ENCODE results near the gene DSCAML1. TPM values are rescaled to one million over a fixed set of nuclear protein-coding genes. Genes with fewer than 3 reads are reported as not detected.
A peak's percentile ranks its signal among the peaks of the same experiment; 100 is the strongest.

The DSCAML1 gene
- total RNA-seq, result 10 to 100 TPM in 1 of 4 donors, 1 to 10 TPM in 2, under 1 TPM in 1; 0.29 to 29.1 (median 3.4) TPM

DNA sequence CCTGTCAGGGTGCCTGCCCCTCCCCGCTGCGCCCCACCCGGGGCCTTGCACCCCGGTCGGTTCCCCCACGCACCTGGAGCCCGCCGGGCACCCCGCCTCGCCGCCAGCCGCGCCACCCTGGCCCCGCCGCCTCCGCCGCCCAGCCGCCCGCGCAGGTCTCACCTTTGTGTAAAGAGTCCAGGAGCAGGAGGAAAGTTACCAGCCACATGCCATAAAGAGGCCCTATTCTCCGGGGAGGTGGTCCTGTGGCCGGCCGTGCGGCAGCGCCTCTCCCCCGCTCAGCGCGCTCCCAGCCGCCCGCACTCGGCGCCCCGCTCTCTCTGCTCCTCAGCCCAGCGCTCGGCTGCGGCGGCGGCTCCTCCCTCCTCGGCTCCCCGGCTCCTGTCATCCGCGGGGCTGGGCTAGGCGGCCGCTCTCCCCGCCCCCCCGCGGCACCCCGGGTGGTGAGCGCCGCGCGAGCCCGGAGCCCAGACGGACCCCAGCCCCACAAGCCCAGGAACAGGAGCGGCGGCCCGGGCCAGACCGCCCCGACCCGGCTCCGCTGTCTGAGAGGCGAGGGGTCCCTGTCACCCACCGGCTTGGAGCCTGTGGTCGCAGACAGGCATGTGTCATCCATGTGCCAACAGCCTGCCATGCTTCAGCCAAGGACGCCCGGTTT lies at the start of gene DSCAML1:
DSCAML1 (minus strand) TSS at position 345 of the 658 bp plus-strand sequence; CDS start at position 208, 137 bp downstream.
- intact Hi-C loops (cut with DNase I; ENCODE audit: low total_unique reads), result no loop called here
- H3K4me1 ChIP-seq, result peaks cover 0 to 16% of the 10 kb centered on the region in 2 donors

GRCh38 chr11:117843666-117844484 lies 46.9 kb upstream of the DSCAML1 start:
- peak overlapping the region in 1 of 2 donors; percentile 12 for H3K27ac ChIP-seq
- no peak for TF ChIP-seq POLR2A (IDR thresholded peaks at IDR 0.05)
- TF ChIP-seq, protein P1, sequence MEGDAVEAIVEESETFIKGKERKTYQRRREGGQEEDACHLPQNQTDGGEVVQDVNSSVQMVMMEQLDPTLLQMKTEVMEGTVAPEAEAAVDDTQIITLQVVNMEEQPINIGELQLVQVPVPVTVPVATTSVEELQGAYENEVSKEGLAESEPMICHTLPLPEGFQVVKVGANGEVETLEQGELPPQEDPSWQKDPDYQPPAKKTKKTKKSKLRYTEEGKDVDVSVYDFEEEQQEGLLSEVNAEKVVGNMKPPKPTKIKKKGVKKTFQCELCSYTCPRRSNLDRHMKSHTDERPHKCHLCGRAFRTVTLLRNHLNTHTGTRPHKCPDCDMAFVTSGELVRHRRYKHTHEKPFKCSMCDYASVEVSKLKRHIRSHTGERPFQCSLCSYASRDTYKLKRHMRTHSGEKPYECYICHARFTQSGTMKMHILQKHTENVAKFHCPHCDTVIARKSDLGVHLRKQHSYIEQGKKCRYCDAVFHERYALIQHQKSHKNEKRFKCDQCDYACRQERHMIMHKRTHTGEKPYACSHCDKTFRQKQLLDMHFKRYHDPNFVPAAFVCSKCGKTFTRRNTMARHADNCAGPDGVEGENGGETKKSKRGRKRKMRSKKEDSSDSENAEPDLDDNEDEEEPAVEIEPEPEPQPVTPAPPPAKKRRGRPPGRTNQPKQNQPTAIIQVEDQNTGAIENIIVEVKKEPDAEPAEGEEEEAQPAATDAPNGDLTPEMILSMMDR (IDR thresholded peaks at IDR 0.05), result peak; percentile 98 to 100 (median 99)
- peak; percentile 85 to 86 for DNase-seq
- H3K4me1 ChIP-seq, result no peaks in the 10 kb centered on the region
- no peaks in the 10 kb centered on the region for H3K9me3 ChIP-seq
- H3K4me3 ChIP-seq, result no peak overlapping the region
- H3K27me3 ChIP-seq, result no peaks in the 10 kb centered on the region
- intact Hi-C loops (cut with DNase I; ENCODE audit: low total_unique reads), result loop anchor here (2.0 kb wide), 1 partner anchor 103 kb away; no protein-coding TSS in a partner anchor
- H3K36me3 ChIP-seq, result no peaks in the 10 kb centered on the region

More for the DNA sequence above, at the start of gene DSCAML1:
- Histone ChIP-seq H3K4me3 (peak within 1 kb of the TSS; percentile 4 to 5), H3K27ac (no peak within 1 kb of the TSS), H3K36me3 (no peaks in the 10 kb centered on the region), H3K27me3 (peaks cover 0 to 13% of the 10 kb centered on the region in 2 donors), H3K9me3 (no peaks in the 10 kb centered on the region)
- peak in 1 of 2 donors; percentile 35 for DNase-seq
- TF ChIP-seq, protein P1 (IDR thresholded peaks at IDR 0.05), result no peak

GRCh38 chr11:117842131-117842941 lies 45.3 kb upstream of the DSCAML1 start:
- Histone ChIP-seq H3K4me3 (no peak overlapping the region), H3K4me1 (no peaks in the 10 kb centered on the region), H3K27me3 (no peaks in the 10 kb centered on the region), H3K36me3 (no peaks in the 10 kb centered on the region), H3K9me3 (no peaks in the 10 kb centered on the region), H3K27ac (no peak overlapping the region)
- TF ChIP-seq POLR2A (IDR thresholded peaks at IDR 0.05), result no peak
- TF ChIP-seq, protein P1 (IDR thresholded peaks at IDR 0.05), result no peak
- DNase-seq, result peak; percentile 13 to 16
- intact Hi-C loops (cut with DNase I; ENCODE audit: low total_unique reads), result loop anchor here (2.0 kb wide), 1 partner anchor 104 kb away; no protein-coding TSS in a partner anchor

- H3K27ac ChIP-seq, result no peak overlapping the region
- intact Hi-C loops (cut with DNase I; ENCODE audit: low total_unique reads), result loop anchor here (2.0 kb wide), 1 partner anchor 105 kb away; no protein-coding TSS in a partner anchor
- no peaks in the 10 kb centered on the region for H3K36me3 ChIP-seq
- TF ChIP-seq, protein P1 (IDR thresholded peaks at IDR 0.05), result no peak
- no peak for TF ChIP-seq POLR2A (IDR thresholded peaks at IDR 0.05)
- no peaks in the 10 kb centered on the region for H3K9me3 ChIP-seq
- H3K4me3 ChIP-seq, result no peak overlapping the region
- H3K4me1 ChIP-seq, result no peaks in the 10 kb centered on the region
- DNase-seq, result no peak
- H3K27me3 ChIP-seq, result no peaks in the 10 kb centered on the region
These were observed 44.6 kb upstream of the DSCAML1 start for GRCh38 chr11:117841551-117842031.

Measured in uterus (tissue), 4 donors.